Peyer's patch (tissue), 4 donors: ENCODE measurements around the gene GLO1.

ENCODE experiments used
- POLR2A ChIP-seq, 2 donors: fragments of 450-650 bp; IDR thresholded peaks; one replicate each; pipeline ENCODE4 v1.5.1; 2017; ENCODE audit warnings: antibody characterized with exemption in 2 of 2, mild to moderate bottlenecking in 2 of 2, moderate library complexity in 2 of 2
- TF ChIP-seq, protein P1 (sequence below), 6 experiments: fragments of 450-650 bp in 4 of 6; fragments of 200-600 bp in 2 of 6; sonication (generic) in 1 of 6; IDR thresholded peaks; one replicate each; pipeline ENCODE4 v1.5.1; 2017 to 2019; ENCODE audit warnings: antibody characterized with exemption in 6 of 6, mild to moderate bottlenecking in 3 of 6, moderate library complexity in 1 of 6

- TF ChIP-seq, protein P1, sequence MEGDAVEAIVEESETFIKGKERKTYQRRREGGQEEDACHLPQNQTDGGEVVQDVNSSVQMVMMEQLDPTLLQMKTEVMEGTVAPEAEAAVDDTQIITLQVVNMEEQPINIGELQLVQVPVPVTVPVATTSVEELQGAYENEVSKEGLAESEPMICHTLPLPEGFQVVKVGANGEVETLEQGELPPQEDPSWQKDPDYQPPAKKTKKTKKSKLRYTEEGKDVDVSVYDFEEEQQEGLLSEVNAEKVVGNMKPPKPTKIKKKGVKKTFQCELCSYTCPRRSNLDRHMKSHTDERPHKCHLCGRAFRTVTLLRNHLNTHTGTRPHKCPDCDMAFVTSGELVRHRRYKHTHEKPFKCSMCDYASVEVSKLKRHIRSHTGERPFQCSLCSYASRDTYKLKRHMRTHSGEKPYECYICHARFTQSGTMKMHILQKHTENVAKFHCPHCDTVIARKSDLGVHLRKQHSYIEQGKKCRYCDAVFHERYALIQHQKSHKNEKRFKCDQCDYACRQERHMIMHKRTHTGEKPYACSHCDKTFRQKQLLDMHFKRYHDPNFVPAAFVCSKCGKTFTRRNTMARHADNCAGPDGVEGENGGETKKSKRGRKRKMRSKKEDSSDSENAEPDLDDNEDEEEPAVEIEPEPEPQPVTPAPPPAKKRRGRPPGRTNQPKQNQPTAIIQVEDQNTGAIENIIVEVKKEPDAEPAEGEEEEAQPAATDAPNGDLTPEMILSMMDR (IDR thresholded peaks at IDR 0.05) = no peak
- TF ChIP-seq POLR2A (IDR thresholded peaks at IDR 0.05) = no peak
Measured at GRCh38 chr6:38679668-38680067, 23.3 kb downstream of the GLO1 start.
